H1 (cell line): Measurements from ENCODE around the gene KANSL3. TPM values are rescaled to one million over a fixed set of nuclear protein-coding genes. Genes with fewer than 3 reads are reported as not detected.

Experiments
- CTCF ChIA-PET: fragments of 300-600 bp; sonication (Branson Sonifier 250); formaldehyde crosslinking; loops from one replicate; lab custom pipeline; 2021; ENCODE audit not compliant: partially characterized antibody; lab: Charles Lee
- POLR2A ChIA-PET: fragments of 300-600 bp; sonication (Branson Sonifier 250); formaldehyde crosslinking; loops from one replicate; lab custom pipeline; 2021; ENCODE audit warnings: inconsistent platforms; ENCODE audit not compliant: partially characterized antibody; lab: Charles Lee
- DNase-seq, 2 experiments: peaks; one replicate each; pipeline versions ENCODE4 v3.0.0 to v3.0.0-alpha.2; 2010 to 2022; ENCODE audit warnings: low spot score in 2 of 2, low read depth in 1 of 2, mixed read lengths in 1 of 2
- FAIRE-seq: peaks from 2 replicates; lab custom pipeline; 2011; peaks lifted over from hg19 to GRCh38; lab: Jason Lieb, UNC
- H2AFZ ChIP-seq: 2 replicates; pipeline ENCODE4 v1.8.1; 2012; ENCODE audit warnings: low read length, inconsistent platforms
- H2AK5ac ChIP-seq: 2 replicates; pipeline ENCODE4 v1.6.1; 2013; ENCODE audit warnings: low read depth, low read length
- H2BK120ac ChIP-seq: replicated peaks from 2 replicates; pipeline ENCODE3; 2013; ENCODE audit warnings: low read depth, low read length, inconsistent platforms
- H2BK12ac ChIP-seq: 2 replicates; pipeline ENCODE4 v1.6.1; 2013; ENCODE audit warnings: low read depth, low read length
- H2BK15ac ChIP-seq: 2 replicates; pipeline ENCODE4 v1.6.1; 2013; ENCODE audit warnings: low read length
- H2BK20ac ChIP-seq: 2 replicates; pipeline ENCODE4 v1.6.1; 2013; ENCODE audit warnings: low read length
- H2BK5ac ChIP-seq: 2 replicates; pipeline ENCODE4 v1.6.1; 2013; ENCODE audit warnings: low read depth, low read length
- H3K14ac ChIP-seq: 2 replicates; pipeline ENCODE4 v1.6.1; 2013; ENCODE audit warnings: inconsistent platforms; ENCODE audit not compliant: insufficient read length
- H3K18ac ChIP-seq: 2 replicates; pipeline ENCODE4 v1.6.1; 2013; ENCODE audit warnings: low read length; ENCODE audit errors: extremely low read depth
- H3K23ac ChIP-seq: 2 replicates; pipeline ENCODE4 v1.6.1; 2013; ENCODE audit warnings: inconsistent platforms; ENCODE audit not compliant: insufficient read length
- H3K23me2 ChIP-seq: 2 replicates; pipeline ENCODE4 v1.6.1; 2013; ENCODE audit warnings: low read depth, low read length
- H3K27ac ChIP-seq: 2 replicates; pipeline ENCODE4 v1.6.1; 2011; ENCODE audit warnings: low read depth, low read length, inconsistent platforms
- H3K27me3 ChIP-seq, 4 experiments: replicated peaks in 1 of 4; 1 replicate in 1 of 4; 2 replicates in 3 of 4; pipeline versions ENCODE4 v1.6.1 to v1.8.1; 2011 to 2013; ENCODE audit warnings: low read length in 3 of 4, mild to moderate bottlenecking in 3 of 4, inconsistent platforms in 2 of 4, mixed read lengths in 2 of 4, moderate library complexity in 1 of 4; ENCODE audit not compliant: control insufficient read depth in 3 of 4, insufficient read depth in 3 of 4; ENCODE audit errors: extremely low read depth in 1 of 4
- H3K36me3 ChIP-seq, 4 experiments: 2 replicates each; pipeline versions ENCODE4 v1.6.1 to v1.8.1; 2011 to 2013; ENCODE audit warnings: mild to moderate bottlenecking in 4 of 4, low read length in 3 of 4, moderate library complexity in 2 of 4, control low read depth in 1 of 4, inconsistent platforms in 1 of 4; ENCODE audit not compliant: insufficient read depth in 4 of 4, control insufficient read depth in 2 of 4
- H3K4ac ChIP-seq: replicated peaks from 2 replicates; pipeline ENCODE3; 2013; ENCODE audit warnings: low read length, low read depth, mixed read lengths, inconsistent platforms; ENCODE audit not compliant: insufficient read length
- H3K4me1 ChIP-seq, 4 experiments: replicated peaks in 1 of 4; 1 replicate in 1 of 4; 2 replicates in 3 of 4; pipeline versions ENCODE4 v1.6.1 to v1.8.1; 2011 to 2013; ENCODE audit warnings: low read length in 3 of 4, inconsistent platforms in 2 of 4, mixed read lengths in 1 of 4; ENCODE audit not compliant: insufficient read depth in 4 of 4, control insufficient read depth in 3 of 4
- H3K4me2 ChIP-seq, 2 experiments: 2 replicates each; pipeline versions ENCODE4 v1.6.1 to v1.8.1; 2011 to 2013; ENCODE audit warnings: low read depth in 2 of 2, low read length in 2 of 2, control low read depth in 1 of 2, inconsistent platforms in 1 of 2, mild to moderate bottlenecking in 1 of 2; ENCODE audit not compliant: insufficient read depth in 1 of 2
- H3K4me3 ChIP-seq, 4 experiments: fragments of 200-600, 300-600 bp in 1 of 4; sonication (generic), shearing (Covaris generic), sonication (Bioruptor Twin) in 1 of 4; 2 replicates each; pipeline versions ENCODE4 v1.5.1 to v1.8.1; 2011 to 2016; ENCODE audit warnings: low read length in 4 of 4, low read depth in 3 of 4, control low read depth in 2 of 4, inconsistent platforms in 2 of 4, mild to moderate bottlenecking in 2 of 4, mixed read lengths in 1 of 4, moderate library complexity in 1 of 4; ENCODE audit not compliant: insufficient read depth in 2 of 4; ENCODE audit errors: extremely low read depth in 1 of 4
- H3K56ac ChIP-seq: replicated peaks from 2 replicates; pipeline ENCODE3; 2013; ENCODE audit warnings: low read depth, mild to moderate bottlenecking, mixed read lengths, low read length, inconsistent platforms; ENCODE audit not compliant: insufficient read length
- H3K79me1 ChIP-seq: 2 replicates; pipeline ENCODE4 v1.6.1; 2013; ENCODE audit warnings: low read depth, low read length, control low read depth
- H3K79me2 ChIP-seq, 2 experiments: 2 replicates each; pipeline versions ENCODE4 v1.6.1 to v1.8.1; 2012 to 2013; ENCODE audit warnings: low read length in 2 of 2, mild to moderate bottlenecking in 2 of 2, inconsistent platforms in 1 of 2; ENCODE audit not compliant: insufficient read depth in 2 of 2, control insufficient read depth in 1 of 2
- H3K9ac ChIP-seq, 4 experiments: replicated peaks in 1 of 4; 1 replicate in 1 of 4; 2 replicates in 3 of 4; pipeline versions ENCODE4 v1.6.1 to v1.8.1; 2011 to 2013; ENCODE audit warnings: low read depth in 3 of 4, low read length in 3 of 4, control low read depth in 2 of 4, mild to moderate bottlenecking in 2 of 4, moderate library complexity in 2 of 4, inconsistent platforms in 1 of 4; ENCODE audit errors: extremely low read depth in 1 of 4
- H3K9me3 ChIP-seq, 2 experiments: 2 replicates each; pipeline versions ENCODE4 v1.6.1 to v1.8.1; 2012 to 2013; ENCODE audit warnings: mild to moderate bottlenecking in 2 of 2, moderate library complexity in 2 of 2, control low read depth in 1 of 2, inconsistent platforms in 1 of 2, low read depth in 1 of 2, low read length in 1 of 2, mixed read lengths in 1 of 2; ENCODE audit not compliant: insufficient read depth in 2 of 2
- H4K20me1 ChIP-seq, 2 experiments: replicated peaks in 1 of 2; 2 replicates each; pipeline versions ENCODE3 to v1.8.1; 2011 to 2013; ENCODE audit warnings: inconsistent platforms in 2 of 2, low read length in 2 of 2, mild to moderate bottlenecking in 1 of 2; ENCODE audit not compliant: insufficient read depth in 2 of 2, control insufficient read depth in 1 of 2
- H4K5ac ChIP-seq: 2 replicates; pipeline ENCODE4 v1.6.1; 2013; ENCODE audit warnings: low read length, low read depth, mixed read lengths, inconsistent platforms; ENCODE audit not compliant: insufficient read length
- H4K8ac ChIP-seq: 2 replicates; pipeline ENCODE4 v1.8.0; 2013; ENCODE audit warnings: mild to moderate bottlenecking, moderate library complexity, low read length, inconsistent platforms; ENCODE audit not compliant: insufficient read depth; ENCODE audit errors: extremely low read depth
- H4K91ac ChIP-seq: replicated peaks from 2 replicates; pipeline ENCODE3; 2013; ENCODE audit warnings: low read length, mixed read lengths, inconsistent platforms; ENCODE audit not compliant: insufficient read length
- BCL11A ChIP-seq, 2 experiments: IDR thresholded peaks; one replicate each; pipeline ENCODE4 v1.6.1; 2011; ENCODE audit warnings: low read depth in 2 of 2, low read length in 2 of 2, mild to moderate bottlenecking in 2 of 2
- CTBP2 ChIP-seq: IDR thresholded peaks from 2 replicates; pipeline ENCODE4 v1.7.0; 2011; ENCODE audit warnings: borderline replicate concordance, mild to moderate bottlenecking, moderate library complexity, mixed read lengths, low read length; ENCODE audit not compliant: insufficient read depth, insufficient read length
- HDAC6 ChIP-seq: IDR thresholded peaks from one replicate; pipeline ENCODE4 v1.7.1; 2012; ENCODE audit warnings: low read depth, mild to moderate bottlenecking, inconsistent platforms, low read length, moderate library complexity
- JUND ChIP-seq: IDR thresholded peaks from 2 replicates; pipeline ENCODE4 v1.6.1; 2011; ENCODE audit warnings: mild to moderate bottlenecking, improper control_type of control experiment, low read length
- KDM1A ChIP-seq: fragments of 200-600, 300-600 bp; sonication (generic); IDR thresholded peaks from 2 replicates; pipeline ENCODE4 v1.7.1; 2016; ENCODE audit warnings: mild to moderate bottlenecking, low read length, borderline replicate concordance
- POLR2A ChIP-seq, 2 experiments: IDR thresholded peaks; 1 replicate in 1 of 2; 2 replicates in 1 of 2; pipeline ENCODE4 v1.6.1; 2011; ENCODE audit warnings: low read depth in 2 of 2, low read length in 2 of 2, mild to moderate bottlenecking in 2 of 2; ENCODE audit errors: control extremely low read depth in 1 of 2
- RNF2 ChIP-seq: fragments of 200-900, 300-1000 bp; sonication (generic); IDR thresholded peaks from 2 replicates; pipeline ENCODE4 v1.7.1; 2016; ENCODE audit warnings: borderline replicate concordance, low read depth, mild to moderate bottlenecking, antibody characterized with exemption, low read length; ENCODE audit not compliant: poor library complexity, severe bottlenecking; ENCODE audit errors: missing control alignments
- SAP30 ChIP-seq: fragments of 300-600 bp; sonication (generic); IDR thresholded peaks from 2 replicates; pipeline ENCODE4 v1.7.1; 2012; ENCODE audit warnings: low read length, moderate library complexity, mild to moderate bottlenecking, inconsistent platforms; ENCODE audit not compliant: insufficient read depth, insufficient replicate concordance
- SIN3A ChIP-seq, 2 experiments: IDR thresholded peaks in 1 of 2; conservative IDR thresholded peaks in 1 of 2; 2 replicates each; pipeline ENCODE4 v1.6.1; 2011 to 2012; ENCODE audit warnings: low read length in 2 of 2, improper control_type of control experiment in 1 of 2, low read depth in 1 of 2, mild to moderate bottlenecking in 1 of 2
- WGBS, 2 experiments: shearing (Covaris generic) in 1 of 2; methylation state at CpG; one replicate each; pipeline versions ENCODE4 v1.1.6 to v1.1.7; 2013 to 2015; ENCODE audit warnings: low lambda C conversion rate in 2 of 2, mixed read lengths in 2 of 2, inconsistent platforms in 1 of 2, low coverage in 1 of 2, missing lambda C conversion rate in 1 of 2; ENCODE audit not compliant: insufficient replicate concordance in 2 of 2, insufficient coverage in 1 of 2, insufficient read length in 1 of 2; ENCODE audit errors: extremely low coverage in 1 of 2, missing lambda C conversion rate in 1 of 2; 5-methylcytosine and 5-hydroxymethylcytosine counted together
- polyA plus RNA-seq, 7 experiments: library from polyadenylated mRNA; depleted of rRNA in 3 of 7; stranded (reverse) in 5 of 7; unstranded in 2 of 7; fragments of >200 nt in 5 of 7; fragments of 200-250 nt in 2 of 7; gene quantifications; 1 replicate in 5 of 7; 2 replicates in 1 of 7; 4 replicates in 1 of 7; pipeline versions ENCODE4 v1.2.1 to v1.2.3, GENCODE V29; 2011 to 2013; ENCODE audit warnings: missing spikeins in 2 of 7, mixed read lengths in 2 of 7
- total RNA-seq: library from RNA; stranded (reverse); fragmentation: NEBNext Ultra II Directional; extraction: Animal tissue kit (Norgen Biotek cat#: 25700); gene quantifications from 2 replicates; pipeline ENCODE4 v1.2.1, GENCODE V29; 2021
- TF ChIP-seq, protein P1 (sequence below): IDR thresholded peaks from 2 replicates; pipeline ENCODE4 v1.6.1; 2011; ENCODE audit warnings: low read length, improper control_type of control experiment

The KANSL3 gene
- total and polyA plus RNA-seq, 2 of the 8 experiments (the other 6 are each of a cell fraction or from before 2014, with no cell fraction given): 19.8 to 31.4 TPM

DNA sequence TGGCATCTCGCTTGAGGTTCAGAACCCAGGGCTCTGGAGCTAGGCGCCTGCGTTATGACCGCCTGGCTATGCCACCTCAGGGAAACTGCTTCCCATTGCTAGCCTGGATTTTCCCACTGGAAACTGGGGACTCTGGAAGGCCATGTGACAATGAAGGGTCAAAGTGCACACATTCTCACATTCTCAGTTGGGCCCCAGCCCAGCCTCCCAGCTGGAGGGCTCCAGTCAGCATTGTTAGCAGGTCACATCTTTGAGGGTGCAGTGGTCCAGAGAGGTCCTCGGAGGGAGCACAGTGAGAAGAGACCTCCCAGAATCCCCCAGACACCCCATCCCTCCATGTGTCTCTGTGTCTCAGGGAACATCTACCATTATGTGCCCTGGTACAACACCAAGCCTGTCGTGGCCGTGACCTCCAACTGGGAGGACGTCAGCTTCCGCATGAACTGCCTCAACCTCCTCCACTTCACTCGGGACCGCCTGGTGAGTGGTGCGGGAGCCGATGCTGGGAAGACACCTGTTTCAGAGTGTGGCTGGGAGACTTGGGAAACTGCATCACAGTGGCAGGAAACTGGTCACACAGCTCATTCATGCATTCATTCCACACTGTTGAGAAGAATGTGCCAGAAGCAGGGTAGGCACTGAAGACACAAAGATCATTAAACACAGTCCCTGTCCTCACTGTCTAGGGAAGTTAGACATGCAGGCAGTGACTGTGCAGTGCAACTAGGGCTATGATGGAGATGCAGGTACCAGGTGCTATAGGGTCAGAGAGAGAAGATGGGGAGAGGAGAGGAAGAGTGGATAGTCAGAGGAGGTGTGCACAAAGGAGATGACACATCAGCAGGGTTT, 46.1 kb upstream of the KANSL3 start:
- DNase-seq (no peak), FAIRE-seq (no peak)
- Histone ChIP-seq H3K4ac (no peak overlapping the region), H2AK5ac (no peak overlapping the region), H3K27me3 (no peaks in the 10 kb centered on the region), H4K20me1 (no peaks in the 10 kb centered on the region), H3K79me1 (no peaks in the 10 kb centered on the region), H2BK20ac (no peak overlapping the region), H3K18ac (no peak overlapping the region), H3K56ac (no peak overlapping the region), H4K5ac (no peak overlapping the region), H2BK15ac (no peak overlapping the region), H2BK5ac (no peak overlapping the region), H3K14ac (no peak overlapping the region), H3K9me3 (no peaks in the 10 kb centered on the region), H3K4me3 (no peak overlapping the region), H3K4me1 (peaks cover 0 to 6% (median under 1%) of the 10 kb centered on the region in 4 experiments; a peak in 3 of 7 replicates), H3K27ac (no peak overlapping the region), H4K91ac (no peak overlapping the region), H4K8ac (no peak overlapping the region), H3K79me2 (no peaks in the 10 kb centered on the region), H3K36me3 (no peaks in the 10 kb centered on the region), H2BK120ac (no peak overlapping the region), H3K23ac (no peak overlapping the region), H3K4me2 (no peak overlapping the region), H2AFZ (no peak overlapping the region), H2BK12ac (no peak overlapping the region), H3K23me2 (no peaks in the 10 kb centered on the region), H3K9ac (no peak overlapping the region)
- WGBS, 2 experiments: 93% methylated on average over 10 of the region's 13 CpGs; no CpG with 5 or more reads in 1 of the 2 experiments
- ChIA-PET POLR2A (no interaction called here), CTCF (interaction anchor here (0.9 to 1.3 kb wide), 3 partner anchors 10 to 164 kb away, joined by 3 to 4 read pairs (median 4); no protein-coding TSS in a partner anchor)
- TF ChIP-seq POLR2A (IDR thresholded peaks at IDR 0.05; ENCODE audit: control extremely low read depth in 1 of 2, low read depth in 2 of 2, low read length in 2 of 2) (no peak), CTBP2 (no peak), BCL11A (IDR thresholded peaks at IDR 0.05; ENCODE audit: low read depth in 2 of 2, low read length in 2 of 2) (no peak), SAP30 (no peak), JUND (no peak), RNF2 (no peak), HDAC6 (no peak), KDM1A (no peak), SIN3A (conservative IDR thresholded peaks at IDR 0.05 in 1 of 2, IDR thresholded peaks at IDR 0.05 in 1 of 2; ENCODE audit: low read depth in 1 of 2, low read length in 2 of 2) (no peak)
- TF ChIP-seq, protein P1, sequence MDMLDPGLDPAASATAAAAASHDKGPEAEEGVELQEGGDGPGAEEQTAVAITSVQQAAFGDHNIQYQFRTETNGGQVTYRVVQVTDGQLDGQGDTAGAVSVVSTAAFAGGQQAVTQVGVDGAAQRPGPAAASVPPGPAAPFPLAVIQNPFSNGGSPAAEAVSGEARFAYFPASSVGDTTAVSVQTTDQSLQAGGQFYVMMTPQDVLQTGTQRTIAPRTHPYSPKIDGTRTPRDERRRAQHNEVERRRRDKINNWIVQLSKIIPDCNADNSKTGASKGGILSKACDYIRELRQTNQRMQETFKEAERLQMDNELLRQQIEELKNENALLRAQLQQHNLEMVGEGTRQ: no peak
